HUES48 (cell line): ENCODE data around the gene DSCAM.
"Not testable (repeated sequence)": the region's sequence is repeated elsewhere in the genome, so short reads cannot be mapped to it uniquely, and the experiment has no call there.

ENCODE experiments used
- H3K27ac ChIP-seq: one replicate; pipeline ENCODE4 v1.7.0; 2013; ENCODE audit warnings: low read depth, low read length, inconsistent platforms
- H3K27me3 ChIP-seq: 2 replicates; pipeline ENCODE4 v1.6.1; 2013; ENCODE audit warnings: mild to moderate bottlenecking, low read length; ENCODE audit not compliant: control insufficient read depth, insufficient read depth
- H3K36me3 ChIP-seq: 2 replicates; pipeline ENCODE4 v1.6.1; 2013; ENCODE audit warnings: low read length; ENCODE audit not compliant: control insufficient read depth, insufficient read depth
- H3K4me1 ChIP-seq: 2 replicates; pipeline ENCODE4 v1.6.1; 2013; ENCODE audit warnings: mild to moderate bottlenecking, low read length; ENCODE audit not compliant: control insufficient read depth, insufficient read depth
- H3K4me3 ChIP-seq: 2 replicates; pipeline ENCODE4 v1.5.1; 2013; ENCODE audit warnings: mild to moderate bottlenecking, low read depth, low read length
- H3K9ac ChIP-seq: 2 replicates; pipeline ENCODE4 v1.6.1; 2013; ENCODE audit warnings: mild to moderate bottlenecking, low read depth, low read length, moderate library complexity
- H3K9me3 ChIP-seq: 2 replicates; pipeline ENCODE4 v1.6.1; 2013; ENCODE audit warnings: low read length; ENCODE audit not compliant: control insufficient read depth, insufficient read depth

The DSCAM gene

GRCh38 chr21:40200946-40201345 lies 646.0 kb downstream of the DSCAM start:
- Histone ChIP-seq H3K9me3 (no peaks in the 10 kb centered on the region), H3K27ac (no peak overlapping the region), H3K36me3 (no peaks in the 10 kb centered on the region), H3K27me3 (no peaks in the 10 kb centered on the region), H3K4me3 (no peak overlapping the region), H3K4me1 (no peaks in the 10 kb centered on the region), H3K9ac (no peak overlapping the region)

- no peak overlapping the region for H3K27ac ChIP-seq
- H3K4me1 ChIP-seq = no peaks in the 10 kb centered on the region
- no peaks in the 10 kb centered on the region for H3K36me3 ChIP-seq
- no peak overlapping the region for H3K9ac ChIP-seq
- H3K4me3 ChIP-seq = no peak overlapping the region
- H3K9me3 ChIP-seq = no peaks in the 10 kb centered on the region
- H3K27me3 ChIP-seq = no peaks in the 10 kb centered on the region
Measured at GRCh38 chr21:40200126-40200525, 646.8 kb downstream of the DSCAM start.

- H3K36me3 ChIP-seq = no peaks in the 10 kb centered on the region
- H3K9ac ChIP-seq = no peak overlapping the region
- no peaks in the 10 kb centered on the region for H3K27me3 ChIP-seq
- H3K4me3 ChIP-seq = no peak overlapping the region
- H3K9me3 ChIP-seq = 0 out of 2 replicates have a peak, but pooled peaks cover 3% of the 10 kb centered on the region
- no peaks in the 10 kb centered on the region for H3K4me1 ChIP-seq
- no peak overlapping the region for H3K27ac ChIP-seq
Measured at GRCh38 chr21:40194185-40194980, 652.6 kb downstream of the DSCAM start.

GRCh38 chr21:40191616-40192015 lies 655.3 kb downstream of the DSCAM start:
- Histone ChIP-seq H3K27me3 (no peaks in the 10 kb centered on the region), H3K36me3 (no peaks in the 10 kb centered on the region), H3K9ac (no peak overlapping the region), H3K4me3 (no peak overlapping the region), H3K27ac (no peak overlapping the region), H3K9me3 (0 out of 2 replicates have a peak, but pooled peaks cover 4% of the 10 kb centered on the region), H3K4me1 (no peaks in the 10 kb centered on the region)

- Histone ChIP-seq H3K4me3 (no peak overlapping the region), H3K27ac (no peak overlapping the region), H3K36me3 (no peaks in the 10 kb centered on the region), H3K27me3 (no peaks in the 10 kb centered on the region), H3K9me3 (0 out of 2 replicates have a peak, but pooled peaks cover 4% of the 10 kb centered on the region), H3K9ac (no peak overlapping the region), H3K4me1 (no peaks in the 10 kb centered on the region)
Measured at GRCh38 chr21:40191196-40191595, 655.8 kb downstream of the DSCAM start.

GRCh38 chr21:40187946-40188654 lies 658.9 kb downstream of the DSCAM start:
- Histone ChIP-seq H3K36me3 (no peaks in the 10 kb centered on the region), H3K4me1 (no peaks in the 10 kb centered on the region), H3K27ac (no peak overlapping the region), H3K4me3 (no peak overlapping the region), H3K9ac (no peak overlapping the region), H3K9me3 (0 out of 2 replicates have a peak, but pooled peaks cover 4% of the 10 kb centered on the region), H3K27me3 (no peaks in the 10 kb centered on the region)

GRCh38 chr21:40187244-40187643 lies 659.7 kb downstream of the DSCAM start:
- Histone ChIP-seq H3K27ac (no peak overlapping the region), H3K9ac (no peak overlapping the region), H3K27me3 (no peaks in the 10 kb centered on the region), H3K4me1 (no peaks in the 10 kb centered on the region), H3K4me3 (no peak overlapping the region), H3K36me3 (no peaks in the 10 kb centered on the region), H3K9me3 (0 out of 2 replicates have a peak, but pooled peaks cover 6% of the 10 kb centered on the region)

- H3K36me3 ChIP-seq = no peaks in the 10 kb centered on the region
- no peak overlapping the region for H3K27ac ChIP-seq
- H3K9me3 ChIP-seq = peaks cover 12% of the 10 kb centered on the region; the same call in 1 of the 2 replicates
- H3K4me1 ChIP-seq = no peaks in the 10 kb centered on the region
- H3K9ac ChIP-seq = no peak overlapping the region
- no peaks in the 10 kb centered on the region for H3K27me3 ChIP-seq
- no peak overlapping the region for H3K4me3 ChIP-seq
Measured at GRCh38 chr21:40186045-40186444, 660.9 kb downstream of the DSCAM start.

GRCh38 chr21:40185208-40185607 lies 661.8 kb downstream of the DSCAM start:
- Histone ChIP-seq H3K36me3 (no peaks in the 10 kb centered on the region), H3K9me3 (peaks cover 12% of the 10 kb centered on the region; the same call in 1 of the 2 replicates)

GRCh38 chr21:40182491-40182890 lies 664.5 kb downstream of the DSCAM start:
- not testable (repeated sequence) for H3K4me3 ChIP-seq, H3K9me3 ChIP-seq, H3K9ac ChIP-seq, H3K27me3 ChIP-seq, H3K36me3 ChIP-seq, H3K4me1 ChIP-seq, H3K27ac ChIP-seq

More at GRCh38 chr21:40185208-40185607, 661.8 kb downstream of the DSCAM start:
- no peak overlapping the region for H3K27ac ChIP-seq
- no peaks in the 10 kb centered on the region for H3K4me1 ChIP-seq
- H3K4me3 ChIP-seq = no peak overlapping the region
- no peaks in the 10 kb centered on the region for H3K27me3 ChIP-seq
- H3K9ac ChIP-seq = no peak overlapping the region

GRCh38 chr21:40179166-40179565 lies 667.8 kb downstream of the DSCAM start:
- H3K4me1 ChIP-seq = no peaks in the 10 kb centered on the region
- no peaks in the 10 kb centered on the region for H3K36me3 ChIP-seq
- no peak overlapping the region for H3K9ac ChIP-seq
- H3K27ac ChIP-seq = no peak overlapping the region
- peaks cover 8% of the 10 kb centered on the region; the same call in 1 of the 2 replicates for H3K9me3 ChIP-seq
- H3K27me3 ChIP-seq = no peaks in the 10 kb centered on the region
- no peak overlapping the region for H3K4me3 ChIP-seq
